Liver (tissue), 9 donors: ENCODE measurements around the gene ITGA5. TPM values are rescaled to one million over a fixed set of nuclear protein-coding genes. Genes with fewer than 3 reads are reported as not detected.

Source experiments
- DNase-seq: peaks from one replicate; pipeline ENCODE4 v3.0.0-alpha.2; 2017; ENCODE audit warnings: low spot score
- H3K27ac ChIP-seq, 2 donors: one replicate each; pipeline ENCODE4 v1.7.0; 2013; ENCODE audit warnings: inconsistent platforms in 2 of 2, low read length in 2 of 2, control low read depth in 1 of 2, low read depth in 1 of 2, mild to moderate bottlenecking in 1 of 2
- H3K27me3 ChIP-seq, 4 donors: one replicate each; pipeline versions ENCODE4 v1.6.1 to v1.7.0; 2013; ENCODE audit warnings: low read length in 3 of 4, inconsistent platforms in 1 of 4, mild to moderate bottlenecking in 1 of 4, moderate library complexity in 1 of 4; ENCODE audit not compliant: control insufficient read depth in 4 of 4, insufficient read depth in 4 of 4
- H3K36me3 ChIP-seq, 4 donors: one replicate each; pipeline versions ENCODE4 v1.6.1 to v1.7.0; 2013; ENCODE audit warnings: low read length in 3 of 4, mild to moderate bottlenecking in 3 of 4, low read depth in 1 of 4, moderate library complexity in 1 of 4; ENCODE audit not compliant: control insufficient read depth in 4 of 4, insufficient read depth in 3 of 4
- H3K4me1 ChIP-seq, 4 donors: one replicate each; pipeline versions ENCODE4 v1.6.1 to v1.7.0; 2013; ENCODE audit warnings: low read length in 3 of 4, mild to moderate bottlenecking in 3 of 4, moderate library complexity in 1 of 4; ENCODE audit not compliant: control insufficient read depth in 4 of 4, insufficient read depth in 4 of 4
- H3K4me3 ChIP-seq, 3 donors: one replicate each; pipeline versions ENCODE4 v1.6.1 to v1.7.0; 2013; ENCODE audit warnings: low read length in 3 of 3, control low read depth in 1 of 3, low read depth in 1 of 3, mild to moderate bottlenecking in 1 of 3
- H3K9ac ChIP-seq, 2 donors: one replicate each; pipeline ENCODE4 v1.7.0; 2013; ENCODE audit warnings: low read length in 2 of 2, mild to moderate bottlenecking in 2 of 2, moderate library complexity in 2 of 2, control low read depth in 1 of 2, low read depth in 1 of 2
- H3K9me3 ChIP-seq, 4 donors: one replicate each; pipeline versions ENCODE4 v1.6.1 to v1.7.0; 2013; ENCODE audit warnings: low read length in 3 of 4; ENCODE audit not compliant: control insufficient read depth in 4 of 4
- ATF3 ChIP-seq: IDR thresholded peaks from 2 replicates; pipeline ENCODE4 v1.6.1; 2016; ENCODE audit warnings: antibody characterized with exemption
- CTCF ChIP-seq: fragments of 150-350 bp; IDR thresholded peaks from 2 replicates; pipeline ENCODE4 v1.5.1; 2017; ENCODE audit warnings: improper control_type of control experiment, low read depth, low read length; ENCODE audit not compliant: missing input control
- EGR1 ChIP-seq, 2 donors: IDR thresholded peaks; 2 replicates each; pipeline ENCODE4 v1.6.1; 2016 to 2018; ENCODE audit warnings: antibody characterized with exemption in 2 of 2, low read depth in 2 of 2
- FOXA1 ChIP-seq: IDR thresholded peaks from 2 replicates; pipeline ENCODE4 v1.6.1; 2016; ENCODE audit warnings: antibody characterized with exemption
- FOXA2 ChIP-seq: IDR thresholded peaks from 2 replicates; pipeline ENCODE4 v1.6.1; 2016; ENCODE audit warnings: antibody characterized with exemption
- GABPA ChIP-seq, 2 donors: IDR thresholded peaks in 1 of 2; conservative IDR thresholded peaks in 1 of 2; 2 replicates each; pipeline ENCODE4 v1.6.1; 2016; ENCODE audit warnings: antibody characterized with exemption in 2 of 2, mild to moderate bottlenecking in 1 of 2, moderate library complexity in 1 of 2
- HNF4A ChIP-seq, 2 donors: conservative IDR thresholded peaks; 2 replicates each; pipeline ENCODE4 v1.6.1; 2016; ENCODE audit warnings: antibody characterized with exemption in 2 of 2, mild to moderate bottlenecking in 2 of 2
- HNF4G ChIP-seq: IDR thresholded peaks from 2 replicates; pipeline ENCODE4 v1.6.1; 2016; ENCODE audit warnings: antibody characterized with exemption
- JUND ChIP-seq, 2 donors: IDR thresholded peaks; 2 replicates each; pipeline ENCODE4 v1.6.1; 2016; ENCODE audit warnings: antibody characterized with exemption in 2 of 2
- NR2F2 ChIP-seq: IDR thresholded peaks from 2 replicates; pipeline ENCODE4 v1.6.1; 2016; ENCODE audit warnings: antibody characterized with exemption
- RAD21 ChIP-seq, 2 donors: IDR thresholded peaks; 2 replicates each; pipeline ENCODE4 v1.6.1; 2016; ENCODE audit warnings: antibody characterized with exemption in 2 of 2, mild to moderate bottlenecking in 2 of 2
- REST ChIP-seq: IDR thresholded peaks from 2 replicates; pipeline ENCODE4 v1.6.1; 2016; ENCODE audit warnings: antibody characterized with exemption, mild to moderate bottlenecking
- RXRA ChIP-seq, 2 donors: IDR thresholded peaks; 2 replicates each; pipeline ENCODE4 v1.6.1; 2017 to 2018; ENCODE audit warnings: antibody characterized with exemption in 2 of 2, mild to moderate bottlenecking in 1 of 2
- TAF1 ChIP-seq: conservative IDR thresholded peaks from 2 replicates; pipeline ENCODE4 v1.6.1; 2016; ENCODE audit warnings: antibody characterized with exemption, mild to moderate bottlenecking
- ZBTB33 ChIP-seq: IDR thresholded peaks from 2 replicates; pipeline ENCODE4 v1.6.1; 2016; ENCODE audit warnings: antibody characterized with exemption
- WGBS: extraction: QIAGEN DNeasy Blood & Tissue Kit; methylation state at CpG from one replicate; pipeline ENCODE4 v1.1.7; 2013; 5-methylcytosine and 5-hydroxymethylcytosine counted together
- polyA plus RNA-seq, 2 donors: library from polyadenylated mRNA; stranded (reverse) in 1 of 2; unstranded in 1 of 2; fragments of 200-250 nt in 1 of 2; fragments of >200 nt in 1 of 2; fragmentation: Nextera tagmentation in 1 of 2; extraction: Ambion mirVana in 1 of 2; gene quantifications; one replicate each; pipeline versions ENCODE4 v1.2.1 to v1.2.3, GENCODE V29; 2013 to 2015
- total RNA-seq, 2 donors: library from RNA; depleted of rRNA; stranded (reverse); fragments of >200 nt; gene quantifications; one replicate each; pipeline ENCODE4 v1.2.3, GENCODE V29; 2014
- TF ChIP-seq, protein P1 (sequence below): IDR thresholded peaks from 2 replicates; pipeline ENCODE4 v1.6.1; 2016; ENCODE audit warnings: antibody characterized with exemption
- donor health status: healthy.
- donor health status: healthy.
- donor health status: healthy.
- donor health status: healthy.
- donor health status: healthy.

ITGA5 gene
- total and polyA plus RNA-seq, 4 donors: 26.6 to 60.7 (median 39.6) TPM

DNA sequence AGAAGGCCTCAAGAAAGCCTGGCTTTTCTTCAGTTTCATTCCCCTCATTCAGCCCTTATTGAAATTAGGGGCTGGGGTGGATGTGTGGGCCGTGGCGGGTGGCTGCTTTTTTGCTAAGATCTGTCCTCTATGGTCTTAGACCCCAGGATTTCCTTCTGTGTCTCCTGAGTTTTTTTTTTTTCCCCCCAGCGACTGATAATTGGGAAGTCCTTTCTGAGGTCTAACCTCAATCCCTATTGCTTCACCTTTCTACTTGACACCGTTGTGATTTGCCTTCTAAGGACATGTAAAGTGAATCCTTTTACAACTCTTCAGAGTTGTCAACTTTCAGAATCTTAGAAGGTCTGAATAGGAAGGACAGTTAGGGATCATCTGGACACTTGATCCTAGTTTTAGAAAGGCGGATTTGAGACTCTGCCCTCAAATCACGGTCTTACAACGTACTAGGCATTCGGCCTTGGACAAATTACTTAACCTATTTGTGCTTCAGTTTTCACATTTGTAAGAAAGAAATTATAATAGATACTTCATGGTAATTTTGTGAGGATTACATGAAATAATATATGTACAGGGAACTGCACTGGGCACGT is 59.2 kb downstream of the ITGA5 start:
- no peak for DNase-seq
- H3K4me1 ChIP-seq: peaks cover 6 to 24% (median 10%) of the 10 kb centered on the region in 4 donors

More for the DNA sequence above, 59.2 kb downstream of the ITGA5 start:
- H3K9ac ChIP-seq: peak overlapping the region; percentile 52 to 81
- WGBS: 52% methylated on average over 9 of the region's 9 CpGs
- H3K4me3 ChIP-seq: peak overlapping the region; percentile 50 to 63 (median 60)
- peak overlapping the region; percentile 76 to 90 for H3K27ac ChIP-seq
- no peaks in the 10 kb centered on the region for H3K9me3 ChIP-seq
- TF ChIP-seq RAD21 (IDR thresholded peaks at IDR 0.05): no peak
- no peak for TF ChIP-seq NR2F2
- no peak for TF ChIP-seq HNF4G
- no peak for TF ChIP-seq TAF1
- TF ChIP-seq, protein P1, sequence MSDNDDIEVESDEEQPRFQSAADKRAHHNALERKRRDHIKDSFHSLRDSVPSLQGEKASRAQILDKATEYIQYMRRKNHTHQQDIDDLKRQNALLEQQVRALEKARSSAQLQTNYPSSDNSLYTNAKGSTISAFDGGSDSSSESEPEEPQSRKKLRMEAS: no peak
- TF ChIP-seq HNF4A (conservative IDR thresholded peaks at IDR 0.05): no peak
- no peak for TF ChIP-seq ZBTB33
- no peak for TF ChIP-seq EGR1 (IDR thresholded peaks at IDR 0.05; ENCODE audit: low read depth in 2 of 2)
- TF ChIP-seq GABPA (IDR thresholded peaks at IDR 0.05 in 1 of 2, conservative IDR thresholded peaks at IDR 0.05 in 1 of 2): no peak
- no peak for TF ChIP-seq RXRA (IDR thresholded peaks at IDR 0.05)
- no peak for TF ChIP-seq CTCF
- TF ChIP-seq ATF3: no peak
- TF ChIP-seq JUND (IDR thresholded peaks at IDR 0.05): no peak
- TF ChIP-seq FOXA2: no peak
- no peak for TF ChIP-seq FOXA1
- no peak for TF ChIP-seq REST
- H3K27me3 ChIP-seq: no peaks in the 10 kb centered on the region
- H3K36me3 ChIP-seq: no peaks in the 10 kb centered on the region
